CD4-positive, alpha-beta memory T cell (primary cell): Measurements from ENCODE around the gene CYP11A1. TPM values are rescaled to one million over a fixed set of nuclear protein-coding genes. Genes with fewer than 3 reads are reported as not detected.

Source experiments
- CTCF ChIA-PET: fragments of 350-600 bp; sonication (Branson Sonifier 250); formaldehyde crosslinking; loops from one replicate; lab custom pipeline; 2021; ENCODE audit warnings: inconsistent platforms; ENCODE audit not compliant: partially characterized antibody; lab: Charles Lee
- POLR2A ChIA-PET: fragments of 350-600 bp; sonication (Branson Sonifier 250); formaldehyde crosslinking; loops from one replicate; lab custom pipeline; 2021; ENCODE audit not compliant: partially characterized antibody; lab: Charles Lee
- DNase-seq, 5 donors: peaks; one replicate each; pipeline versions ENCODE4 v3.0.0 to v3.0.0-alpha.2; 2020 to 2022; ENCODE audit warnings: mixed read lengths in 1 of 5
- H3K27ac ChIP-seq: one replicate; pipeline ENCODE4 v1.7.0; 2013; ENCODE audit warnings: low read depth, low read length
- H3K27me3 ChIP-seq: 2 replicates; pipeline ENCODE4 v1.7.0; 2013; ENCODE audit warnings: mild to moderate bottlenecking, low read length, moderate library complexity; ENCODE audit not compliant: insufficient read depth
- H3K36me3 ChIP-seq: 2 replicates; pipeline ENCODE4 v1.7.0; 2013; ENCODE audit warnings: mild to moderate bottlenecking, low read length, moderate library complexity; ENCODE audit not compliant: insufficient read depth
- H3K4me1 ChIP-seq: 2 replicates; pipeline ENCODE4 v1.7.0; 2013; ENCODE audit warnings: mild to moderate bottlenecking, low read length, moderate library complexity; ENCODE audit not compliant: insufficient read depth
- H3K4me3 ChIP-seq, 2 donors: one replicate each; pipeline ENCODE4 v1.7.0; 2013; ENCODE audit warnings: low read length in 2 of 2, mild to moderate bottlenecking in 1 of 2
- H3K9me3 ChIP-seq, 2 donors: one replicate each; pipeline ENCODE4 v1.7.0; 2013; ENCODE audit warnings: low read length in 2 of 2, control low read depth in 1 of 2; ENCODE audit not compliant: control insufficient read depth in 1 of 2
- H3K27ac Mint-ChIP-seq, 7 donors: one replicate each; pipeline ENCODE4 v1.8.0; 2020 to 2021; ENCODE audit warnings: mixed read lengths in 7 of 7, mild to moderate bottlenecking in 6 of 7, inconsistent platforms in 3 of 7, moderate library complexity in 3 of 7
- H3K27me3 Mint-ChIP-seq, 2 donors: one replicate each; pipeline ENCODE4 v1.8.0; 2020 to 2021; ENCODE audit warnings: mixed read lengths in 2 of 2
- H3K36me3 Mint-ChIP-seq, 2 donors: one replicate each; pipeline ENCODE4 v1.8.0; 2020 to 2021; ENCODE audit warnings: mixed read lengths in 2 of 2, inconsistent platforms in 1 of 2, mild to moderate bottlenecking in 1 of 2
- H3K4me1 Mint-ChIP-seq, 4 donors: one replicate each; pipeline ENCODE4 v1.8.0; 2020 to 2021; ENCODE audit warnings: mixed read lengths in 4 of 4, mild to moderate bottlenecking in 1 of 4
- H3K4me3 Mint-ChIP-seq, 8 donors: one replicate each; pipeline ENCODE4 v1.8.0; 2020 to 2021; ENCODE audit warnings: mixed read lengths in 8 of 8, mild to moderate bottlenecking in 7 of 8, moderate library complexity in 6 of 8, inconsistent platforms in 3 of 8
- H3K9me3 Mint-ChIP-seq, 8 donors: one replicate each; pipeline ENCODE4 v1.8.0; 2020 to 2021; ENCODE audit warnings: mixed read lengths in 8 of 8, mild to moderate bottlenecking in 5 of 8, inconsistent platforms in 3 of 8, moderate library complexity in 1 of 8
- intact Hi-C: fragments of 100-400 bp; cut with micrococcal nuclease; formaldehyde crosslinking; loops from one replicate; pipeline ENCODE4 v1.15.1; 2023
- polyA plus RNA-seq, 2 donors: library from polyadenylated mRNA; unstranded; fragments of 300-500 nt; fragmentation: Illumina TruSeq; gene quantifications; one replicate each; pipeline ENCODE4 v1.2.3, GENCODE V29; 2021
- total RNA-seq, 2 experiments: library from RNA; stranded (reverse); gene quantifications; one replicate each; pipeline ENCODE4 v1.2.3, GENCODE V29; 2021

Gene CYP11A1
- total and polyA plus RNA-seq, 4 experiments from 2014 or later: not detected

GRCh38 chr15:74387621-74388362 is 20.3 kb upstream of the CYP11A1 start:
- ChIA-PET CTCF (interaction anchor here (21.8 kb wide), 1 partner anchor 51 kb away, joined by 550 read pairs; the partner anchor contains the start of gene SEMA7A), POLR2A (no interaction called here)
- Mint-ChIP-seq H3K4me1 (peaks cover 9 to 19% (median 14%) of the 10 kb centered on the region in 4 donors), H3K27me3 (no peaks in the 10 kb centered on the region), H3K4me3 (no peak overlapping the region), H3K27ac (no peak overlapping the region), H3K9me3 (no peaks in the 10 kb centered on the region), H3K36me3 (no peaks in the 10 kb centered on the region)
- intact Hi-C loops: no loop called here
- Histone ChIP-seq H3K27ac (no peak overlapping the region), H3K4me3 (no peak overlapping the region), H3K9me3 (no peaks in the 10 kb centered on the region), H3K36me3 (no peaks in the 10 kb centered on the region), H3K27me3 (no peaks in the 10 kb centered on the region), H3K4me1 (peaks cover 23% of the 10 kb centered on the region)
- no peak for DNase-seq

- no peak overlapping the region for H3K4me3 ChIP-seq
- H3K4me1 Mint-ChIP-seq: peaks cover 9 to 19% (median 14%) of the 10 kb centered on the region in 4 donors
- ChIA-PET POLR2A (no interaction called here), CTCF (interaction anchor here (21.8 kb wide), 1 partner anchor 52 kb away, joined by 550 read pairs; the partner anchor contains the start of gene SEMA7A)
- H3K4me1 ChIP-seq: peaks cover 23% of the 10 kb centered on the region
- no peaks in the 10 kb centered on the region for H3K36me3 Mint-ChIP-seq
- H3K36me3 ChIP-seq: no peaks in the 10 kb centered on the region
- no peak for DNase-seq
- H3K4me3 Mint-ChIP-seq: no peak overlapping the region
- no peaks in the 10 kb centered on the region for H3K27me3 ChIP-seq
- intact Hi-C loops: no loop called here
- H3K27ac Mint-ChIP-seq: no peak overlapping the region
- H3K9me3 ChIP-seq: no peaks in the 10 kb centered on the region
- no peak overlapping the region for H3K27ac ChIP-seq
- H3K9me3 Mint-ChIP-seq: no peaks in the 10 kb centered on the region
- no peaks in the 10 kb centered on the region for H3K27me3 Mint-ChIP-seq
Observed at GRCh38 chr15:74387141-74387541, 19.7 kb upstream of the CYP11A1 start.

- Histone ChIP-seq H3K36me3 (no peaks in the 10 kb centered on the region), H3K4me1 (peaks cover 23% of the 10 kb centered on the region), H3K4me3 (no peak overlapping the region), H3K27ac (no peak overlapping the region), H3K27me3 (no peaks in the 10 kb centered on the region), H3K9me3 (no peaks in the 10 kb centered on the region)
- H3K27ac Mint-ChIP-seq: no peak overlapping the region
- POLR2A ChIA-PET: no interaction called here
- DNase-seq: no peak
- H3K4me1 Mint-ChIP-seq: peaks cover 9 to 19% (median 14%) of the 10 kb centered on the region in 4 donors
- H3K4me3 Mint-ChIP-seq: no peak overlapping the region
- CTCF ChIA-PET: interaction anchor here (1.3 to 21.8 kb wide), 2 partner anchors 52 to 110 kb away, joined by 3 to 550 read pairs; partner anchors contain the start of gene SEMA7A
- no peaks in the 10 kb centered on the region for H3K27me3 Mint-ChIP-seq
- H3K36me3 Mint-ChIP-seq: no peaks in the 10 kb centered on the region
- H3K9me3 Mint-ChIP-seq: no peaks in the 10 kb centered on the region
- intact Hi-C loops: no loop called here
Observed at GRCh38 chr15:74386496-74387140, 19.2 kb upstream of the CYP11A1 start.

GRCh38 chr15:74385733-74386132 is 18.3 kb upstream of the CYP11A1 start:
- H3K4me3 ChIP-seq: no peak overlapping the region

GRCh38 chr15:74384881-74385643 is 17.6 kb upstream of the CYP11A1 start:
- H3K36me3 ChIP-seq: no peaks in the 10 kb centered on the region
- no peaks in the 10 kb centered on the region for H3K27me3 ChIP-seq
- H3K4me1 ChIP-seq: peaks cover 23% of the 10 kb centered on the region
- no peaks in the 10 kb centered on the region for H3K9me3 Mint-ChIP-seq
- H3K9me3 ChIP-seq: no peaks in the 10 kb centered on the region
- H3K27me3 Mint-ChIP-seq: no peaks in the 10 kb centered on the region
- peak overlapping the region in 3 of 7 donors; percentile 56 to 89 (median 87) for H3K27ac Mint-ChIP-seq
- H3K4me3 ChIP-seq: no peak overlapping the region
- H3K27ac ChIP-seq: no peak overlapping the region
- ChIA-PET POLR2A (interaction anchor here (0.8 to 2.3 kb wide), 3 partner anchors 14 to 76 kb away, joined by 5 to 10 read pairs (median 7); partner anchors contain the start of gene UBL7), CTCF (interaction anchor here (1.0 to 21.8 kb wide), 8 partner anchors 9 to 384 kb away, joined by 3 to 550 read pairs (median 6); partner anchors contain the start of genes SEMA7A and UBL7)
- intact Hi-C loops: no loop called here
- H3K36me3 Mint-ChIP-seq: no peaks in the 10 kb centered on the region
- H3K4me3 Mint-ChIP-seq: peak overlapping the region in 2 of 8 donors; percentile 10 to 15
- H3K4me1 Mint-ChIP-seq: peaks cover 9 to 19% (median 14%) of the 10 kb centered on the region in 4 donors
- peak in 1 of 5 donors; percentile 43 for DNase-seq

More at GRCh38 chr15:74385733-74386132, 18.3 kb upstream of the CYP11A1 start:
- Mint-ChIP-seq H3K27ac (no peak overlapping the region), H3K27me3 (no peaks in the 10 kb centered on the region), H3K4me3 (no peak overlapping the region), H3K9me3 (no peaks in the 10 kb centered on the region), H3K36me3 (no peaks in the 10 kb centered on the region), H3K4me1 (peaks cover 9 to 19% (median 14%) of the 10 kb centered on the region in 4 donors)
- CTCF ChIA-PET: interaction anchor here (1.0 to 21.8 kb wide), 6 partner anchors 9 to 110 kb away, joined by 3 to 550 read pairs (median 6); partner anchors contain the start of gene SEMA7A
- Histone ChIP-seq H3K27ac (no peak overlapping the region), H3K27me3 (no peaks in the 10 kb centered on the region), H3K4me1 (peaks cover 23% of the 10 kb centered on the region), H3K9me3 (no peaks in the 10 kb centered on the region), H3K36me3 (no peaks in the 10 kb centered on the region)
- POLR2A ChIA-PET: no interaction called here
- intact Hi-C loops: no loop called here
- peak in 1 of 5 donors; percentile 6 for DNase-seq

GRCh38 chr15:74384566-74384880 is 17.1 kb upstream of the CYP11A1 start:
- H3K27ac ChIP-seq: no peak overlapping the region
- intact Hi-C loops: no loop called here

More at GRCh38 chr15:74384566-74384880, 17.1 kb upstream of the CYP11A1 start:
- no peaks in the 10 kb centered on the region for H3K36me3 ChIP-seq
- H3K9me3 ChIP-seq: no peaks in the 10 kb centered on the region
- peaks cover 23% of the 10 kb centered on the region for H3K4me1 ChIP-seq
- no peaks in the 10 kb centered on the region for H3K27me3 ChIP-seq
- POLR2A ChIA-PET: interaction anchor here (0.7 to 2.3 kb wide), 4 partner anchors 9 to 77 kb away, joined by 3 to 10 read pairs (median 6); partner anchors contain the start of gene UBL7
- no peaks in the 10 kb centered on the region for H3K9me3 Mint-ChIP-seq
- no peak overlapping the region for H3K4me3 ChIP-seq
- CTCF ChIA-PET: interaction anchor here (1.0 to 21.8 kb wide), 7 partner anchors 9 to 385 kb away, joined by 3 to 550 read pairs (median 8); partner anchors contain the start of genes SEMA7A and UBL7
- peak overlapping the region in 2 of 7 donors; percentile 87 to 89 for H3K27ac Mint-ChIP-seq
- peaks cover 9 to 19% (median 14%) of the 10 kb centered on the region in 4 donors for H3K4me1 Mint-ChIP-seq
- H3K4me3 Mint-ChIP-seq: no peak overlapping the region
- H3K36me3 Mint-ChIP-seq: no peaks in the 10 kb centered on the region
- no peak for DNase-seq
- no peaks in the 10 kb centered on the region for H3K27me3 Mint-ChIP-seq
